A549 treated with Mapracorat at 1 μM for 4 hours (cell line): ENCODE results near the gene STRA8. TPM values are rescaled to one million over a fixed set of nuclear protein-coding genes. Genes with fewer than 3 reads are reported as not detected.

ENCODE experiments used
- total RNA-seq: library from RNA; stranded (reverse); fragments of 200-300 nt; extraction: Qiagen RNA extraction; gene quantifications from 5 replicates; pipeline ENCODE4 v1.2.3, GENCODE V29; 2022

Gene STRA8, protein sequence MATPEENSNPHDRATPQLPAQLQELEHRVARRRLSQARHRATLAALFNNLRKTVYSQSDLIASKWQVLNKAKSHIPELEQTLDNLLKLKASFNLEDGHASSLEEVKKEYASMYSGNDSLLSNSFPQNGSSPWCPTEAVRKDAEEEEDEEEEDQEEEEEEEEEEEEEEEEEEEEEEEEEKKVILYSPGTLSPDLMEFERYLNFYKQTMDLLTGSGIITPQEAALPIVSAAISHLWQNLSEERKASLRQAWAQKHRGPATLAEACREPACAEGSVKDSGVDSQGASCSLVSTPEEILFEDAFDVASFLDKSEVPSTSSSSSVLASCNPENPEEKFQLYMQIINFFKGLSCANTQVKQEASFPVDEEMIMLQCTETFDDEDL
- total RNA-seq = not detected in 5 replicates

DNA sequence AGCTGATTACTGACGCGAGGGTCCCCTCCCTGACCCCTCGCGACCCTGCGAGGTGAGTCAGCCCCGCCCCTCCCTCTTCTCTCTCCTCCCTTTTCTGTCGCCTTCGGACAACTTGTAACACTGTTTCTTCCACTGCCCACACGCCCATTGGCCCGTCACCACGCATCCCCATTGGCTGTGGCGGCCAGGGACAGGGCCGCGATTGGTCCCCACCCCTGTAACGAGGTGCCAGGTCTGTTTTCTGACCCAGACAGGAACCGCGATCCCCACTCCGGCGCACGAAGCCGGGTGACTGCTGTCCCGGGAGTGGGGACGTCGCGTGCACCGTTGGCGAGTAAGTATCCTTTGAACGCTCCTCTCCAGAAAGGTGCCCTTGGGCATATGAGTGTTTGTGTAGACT, at the start of gene STRA8:
Gene STRA8 (plus strand): TSS at position 269 of the 400 bp plus-strand sequence. CDS start 6,687 bp downstream, outside the sequence.

DNA sequence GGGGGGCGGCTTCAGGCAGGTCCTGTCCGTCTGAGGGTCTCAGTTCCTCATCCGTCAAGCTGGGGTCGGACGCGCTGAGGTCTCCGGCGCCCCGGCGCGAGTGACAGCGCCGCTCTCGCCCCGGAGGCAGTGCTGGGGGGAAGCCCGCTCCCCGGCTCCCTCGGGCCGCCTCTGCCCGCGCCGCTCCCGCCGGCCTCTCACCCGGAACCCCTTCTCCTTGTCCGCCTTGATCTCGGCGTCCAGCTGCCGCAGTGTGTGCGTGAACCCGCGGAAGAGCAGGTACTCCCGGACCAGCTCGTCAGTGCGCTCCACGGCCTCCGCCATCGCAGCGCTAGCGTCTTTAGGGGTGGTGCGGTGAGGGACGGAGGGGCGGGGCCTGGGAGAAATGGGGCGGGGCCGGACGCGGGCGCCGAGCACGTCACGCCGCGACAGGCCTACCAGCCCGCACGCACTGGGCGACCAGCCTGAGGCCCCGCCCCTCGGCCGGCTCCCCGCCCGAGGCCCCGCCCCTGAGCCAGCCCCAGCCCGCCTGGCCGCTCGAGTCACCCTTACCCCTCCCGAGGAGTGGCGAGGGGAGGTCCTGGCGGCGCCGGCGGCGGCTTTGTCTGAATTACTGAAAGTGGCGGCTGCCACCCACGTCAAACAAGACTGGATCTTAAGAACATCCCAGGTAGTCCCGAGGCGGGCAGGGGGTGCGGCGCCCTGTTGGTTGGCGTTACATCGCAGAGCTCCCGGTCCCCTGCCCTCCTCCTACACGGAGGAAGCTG, 22.3 kb upstream of the STRA8 start, which contains the start of gene WDR91:
Gene WDR91 (minus strand): TSS at position 348 of the 767 bp plus-strand sequence. CDS start 24 bp downstream, at position 324.

Other genes starting within 250 kb of the STRA8 start
- gene AGBL3, start 247.3 kb upstream of the STRA8 start, total RNA-seq = 0.59 to 1.9 TPM (median 1.5 TPM) in 5 replicates
- 0.95 to 1.2 TPM (median 1.0 TPM) in 5 replicates for gene TMEM140, start 85.8 kb upstream of the STRA8 start, total RNA-seq
- 68.5 to 86.1 TPM (median 79.1 TPM) in 5 replicates for gene CYREN, start 63.1 kb upstream of the STRA8 start, total RNA-seq
- gene WDR91, start 22.3 kb upstream of the STRA8 start, total RNA-seq = 6.1 to 8.0 TPM (median 7.5 TPM) in 5 replicates